OCI-LY3 (cell line): ENCODE data around the gene CHST11.

ENCODE experiments used
- H2AFZ ChIP-seq: fragments of 200-600, 300-600 bp; shearing (Covaris generic); 2 replicates; pipeline ENCODE4 v1.6.0; 2014; ENCODE audit warnings: antibody characterized with exemption, low read depth, low read length
- H3K27ac ChIP-seq: fragments of 200-600, 300-600 bp; sonication (generic); 2 replicates; pipeline ENCODE4 v1.5.1; 2014; ENCODE audit warnings: mild to moderate bottlenecking, low read length, moderate library complexity, mixed read lengths
- H3K27me3 ChIP-seq: fragments of 200-600, 300-600 bp; sonication (generic); 2 replicates; pipeline ENCODE4 v1.6.1; 2014; ENCODE audit warnings: low read depth, low read length, mixed read lengths
- H3K36me3 ChIP-seq: fragments of 200-600, 300-600 bp; sonication (generic); replicated peaks from 2 replicates; pipeline ENCODE3; 2014; ENCODE audit warnings: low read depth, low read length, mixed read lengths
- H3K4me1 ChIP-seq: fragments of 300-600, 200-600 bp; sonication (generic); 2 replicates; pipeline ENCODE4 v1.6.1; 2014; ENCODE audit warnings: low read length, mixed read lengths
- H3K4me2 ChIP-seq: fragments of 200-600, 300-600 bp; sonication (generic); 2 replicates; pipeline ENCODE4 v1.6.1; 2014; ENCODE audit warnings: low read length, mixed read lengths
- H3K4me3 ChIP-seq: fragments of 300-600, 200-600 bp; sonication (generic); 2 replicates; pipeline ENCODE4 v1.5.1; 2014; ENCODE audit warnings: antibody characterized with exemption, mild to moderate bottlenecking, low read length, moderate library complexity
- H3K79me2 ChIP-seq: fragments of 300-600, 200-600 bp; shearing (Covaris generic); 2 replicates; pipeline ENCODE4 v1.6.1; 2014; ENCODE audit warnings: mild to moderate bottlenecking, low read length, mixed read lengths
- H3K9ac ChIP-seq: fragments of 300-600, 200-600 bp; shearing (Covaris generic); 2 replicates; pipeline ENCODE4 v1.6.0; 2014; ENCODE audit warnings: mild to moderate bottlenecking, low read length, moderate library complexity
- H3K9me3 ChIP-seq: fragments of 200-600, 300-600 bp; shearing (Covaris generic); 2 replicates; pipeline ENCODE4 v1.6.1; 2014; ENCODE audit warnings: low read length, mixed read lengths; ENCODE audit not compliant: insufficient read depth
- H4K20me1 ChIP-seq: fragments of 200-600, 300-600 bp; sonication (generic); 2 replicates; pipeline ENCODE4 v1.6.1; 2016; ENCODE audit warnings: low read length, mixed read lengths; ENCODE audit not compliant: insufficient read depth
- EZH2phosphoT487 ChIP-seq: fragments of 200-600 bp; shearing (Covaris generic); IDR thresholded peaks from 2 replicates; pipeline ENCODE4 v1.6.1; 2018; ENCODE audit warnings: antibody characterized with exemption, mixed run types, low read depth
- TF ChIP-seq, protein P1 (sequence below): fragments of 200-600, 300-600 bp; sonication (generic); IDR thresholded peaks from 2 replicates; pipeline ENCODE4 v1.5.1; 2014; ENCODE audit warnings: antibody characterized with exemption, low read length, low read depth

CHST11 gene

DNA sequence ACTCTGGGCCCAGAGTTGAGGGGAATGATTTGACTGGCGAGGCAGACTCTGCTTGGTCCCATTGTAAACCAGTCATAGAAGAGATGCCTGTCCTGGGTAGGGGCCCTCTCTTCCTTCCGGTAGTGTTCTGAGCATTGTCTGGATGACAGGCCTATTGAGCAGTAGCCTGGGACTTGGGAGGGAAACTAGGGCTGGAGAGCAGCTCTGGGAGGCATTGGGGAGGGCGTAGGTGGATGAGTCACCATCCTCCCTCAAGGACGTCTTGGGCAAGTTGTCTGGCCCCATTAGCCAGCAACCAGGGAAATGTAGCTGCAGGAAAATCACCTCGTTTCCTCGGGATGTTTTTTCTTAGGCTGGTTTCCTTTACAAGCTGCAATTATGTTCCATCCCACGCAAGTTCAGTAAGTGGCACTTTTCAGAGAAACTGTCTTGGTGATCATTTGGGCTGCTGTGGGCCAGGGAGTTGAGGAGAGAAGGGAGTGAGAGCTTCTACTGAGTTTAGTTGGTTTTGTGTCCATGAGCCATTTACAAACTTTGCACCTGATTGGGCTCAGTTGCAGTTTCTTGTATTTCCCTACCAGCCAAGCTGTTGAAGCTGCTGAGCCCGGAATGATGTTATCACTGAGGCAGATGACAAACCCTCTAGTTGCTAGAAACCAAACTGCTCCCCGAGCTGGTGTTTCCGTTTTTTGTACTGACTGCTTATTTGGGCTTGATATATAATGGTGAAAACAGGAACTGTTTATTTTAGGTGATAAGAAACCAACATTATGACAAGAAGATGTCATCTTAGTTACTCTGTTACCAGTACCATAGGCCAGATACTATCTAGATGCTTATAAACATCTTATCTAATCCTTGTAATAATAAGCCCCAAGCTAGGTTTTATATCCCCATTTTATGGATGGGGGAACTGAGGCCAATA is 147.6 kb downstream of the CHST11 start:
- peak overlapping the region; percentile 41 for H3K4me2 ChIP-seq
- no peak overlapping the region for H3K9ac ChIP-seq
- H3K27me3 ChIP-seq: no peaks in the 10 kb centered on the region
- H3K4me3 ChIP-seq: no peak overlapping the region
- no peak overlapping the region for H2AFZ ChIP-seq
- H3K4me1 ChIP-seq: peaks cover 14% of the 10 kb centered on the region
- no peaks in the 10 kb centered on the region for H3K36me3 ChIP-seq
- no peak for TF ChIP-seq EZH2phosphoT487
- TF ChIP-seq, protein P1, sequence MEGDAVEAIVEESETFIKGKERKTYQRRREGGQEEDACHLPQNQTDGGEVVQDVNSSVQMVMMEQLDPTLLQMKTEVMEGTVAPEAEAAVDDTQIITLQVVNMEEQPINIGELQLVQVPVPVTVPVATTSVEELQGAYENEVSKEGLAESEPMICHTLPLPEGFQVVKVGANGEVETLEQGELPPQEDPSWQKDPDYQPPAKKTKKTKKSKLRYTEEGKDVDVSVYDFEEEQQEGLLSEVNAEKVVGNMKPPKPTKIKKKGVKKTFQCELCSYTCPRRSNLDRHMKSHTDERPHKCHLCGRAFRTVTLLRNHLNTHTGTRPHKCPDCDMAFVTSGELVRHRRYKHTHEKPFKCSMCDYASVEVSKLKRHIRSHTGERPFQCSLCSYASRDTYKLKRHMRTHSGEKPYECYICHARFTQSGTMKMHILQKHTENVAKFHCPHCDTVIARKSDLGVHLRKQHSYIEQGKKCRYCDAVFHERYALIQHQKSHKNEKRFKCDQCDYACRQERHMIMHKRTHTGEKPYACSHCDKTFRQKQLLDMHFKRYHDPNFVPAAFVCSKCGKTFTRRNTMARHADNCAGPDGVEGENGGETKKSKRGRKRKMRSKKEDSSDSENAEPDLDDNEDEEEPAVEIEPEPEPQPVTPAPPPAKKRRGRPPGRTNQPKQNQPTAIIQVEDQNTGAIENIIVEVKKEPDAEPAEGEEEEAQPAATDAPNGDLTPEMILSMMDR: no peak
- H3K27ac ChIP-seq: peak overlapping the region; percentile 33; the same call in 1 of the 2 replicates
- no peaks in the 10 kb centered on the region for H3K79me2 ChIP-seq
- H4K20me1 ChIP-seq: no peaks in the 10 kb centered on the region
- H3K9me3 ChIP-seq: no peaks in the 10 kb centered on the region

DNA sequence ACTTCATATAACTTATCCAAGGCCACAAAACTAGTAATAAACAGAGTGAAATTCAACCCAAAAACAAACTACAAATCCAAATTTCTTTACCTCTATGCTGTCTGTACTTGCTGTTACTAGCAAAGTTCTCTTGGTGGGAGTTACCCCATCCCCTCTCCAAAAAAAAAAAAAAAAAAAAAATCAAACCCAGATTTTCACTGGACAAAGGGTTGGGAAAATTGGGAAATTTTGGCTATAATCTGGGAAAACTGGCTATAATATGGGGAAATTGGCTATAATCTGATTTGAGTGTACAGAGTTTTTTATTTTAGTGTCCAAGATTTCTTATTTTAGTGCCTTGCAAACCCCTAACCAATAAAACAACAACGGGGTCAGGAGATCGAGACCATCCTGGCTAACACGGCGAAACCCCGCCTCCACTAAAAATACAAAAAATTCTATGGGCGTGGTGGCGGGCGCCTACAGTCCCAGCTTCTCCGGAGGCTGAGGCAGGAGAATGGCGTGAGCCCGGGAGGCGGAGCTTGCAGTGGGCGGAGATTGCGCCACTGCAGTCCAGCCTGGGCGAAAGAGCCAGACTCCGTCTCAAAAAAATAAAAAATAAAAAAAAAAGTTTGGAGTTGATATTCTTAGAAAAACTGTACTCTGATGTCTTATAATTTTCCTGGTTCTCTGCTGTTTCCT is 148.4 kb downstream of the CHST11 start:
- TF ChIP-seq, protein P1: no peak
- TF ChIP-seq EZH2phosphoT487: no peak
- no peaks in the 10 kb centered on the region for H4K20me1 ChIP-seq
- H3K4me3 ChIP-seq: no peak overlapping the region
- no peak overlapping the region for H3K27ac ChIP-seq
- H3K27me3 ChIP-seq: no peaks in the 10 kb centered on the region
- H3K79me2 ChIP-seq: no peaks in the 10 kb centered on the region
- peak overlapping the region; percentile 41; the same call in 1 of the 2 replicates for H3K4me2 ChIP-seq
- H3K9ac ChIP-seq: no peak overlapping the region
- no peaks in the 10 kb centered on the region for H3K36me3 ChIP-seq
- H2AFZ ChIP-seq: no peak overlapping the region
- peaks cover 14% of the 10 kb centered on the region for H3K4me1 ChIP-seq
- H3K9me3 ChIP-seq: no peaks in the 10 kb centered on the region

DNA sequence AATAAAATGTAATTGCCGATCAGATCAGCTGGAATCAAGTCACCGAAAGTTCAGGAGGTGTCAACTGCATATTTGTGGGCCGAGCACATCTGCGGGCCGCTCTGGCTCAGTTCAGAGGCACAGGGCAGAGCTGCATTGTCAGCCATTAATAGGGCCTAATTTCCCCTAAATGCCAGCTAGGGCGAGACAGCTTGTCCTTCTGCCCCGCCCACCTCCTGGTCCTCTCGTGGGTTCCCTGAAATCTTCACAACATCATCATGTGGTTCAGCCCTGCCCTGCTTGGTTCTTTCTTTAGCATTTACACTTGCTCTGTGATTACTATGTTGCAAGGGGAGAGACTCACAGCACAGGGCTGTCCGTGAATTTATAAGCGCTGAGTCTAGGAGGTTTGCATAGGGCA is 148.9 kb downstream of the CHST11 start:
- no peaks in the 10 kb centered on the region for H4K20me1 ChIP-seq
- TF ChIP-seq, protein P1: no peak
- no peak for TF ChIP-seq EZH2phosphoT487
- H3K4me2 ChIP-seq: no peak overlapping the region
- no peaks in the 10 kb centered on the region for H3K36me3 ChIP-seq
- H3K4me1 ChIP-seq: peaks cover 14% of the 10 kb centered on the region
- no peak overlapping the region for H3K27ac ChIP-seq
- H3K79me2 ChIP-seq: no peaks in the 10 kb centered on the region
- no peak overlapping the region for H3K4me3 ChIP-seq
- H3K9ac ChIP-seq: no peak overlapping the region
- H3K27me3 ChIP-seq: no peaks in the 10 kb centered on the region
- H3K9me3 ChIP-seq: no peaks in the 10 kb centered on the region
- H2AFZ ChIP-seq: no peak overlapping the region

DNA sequence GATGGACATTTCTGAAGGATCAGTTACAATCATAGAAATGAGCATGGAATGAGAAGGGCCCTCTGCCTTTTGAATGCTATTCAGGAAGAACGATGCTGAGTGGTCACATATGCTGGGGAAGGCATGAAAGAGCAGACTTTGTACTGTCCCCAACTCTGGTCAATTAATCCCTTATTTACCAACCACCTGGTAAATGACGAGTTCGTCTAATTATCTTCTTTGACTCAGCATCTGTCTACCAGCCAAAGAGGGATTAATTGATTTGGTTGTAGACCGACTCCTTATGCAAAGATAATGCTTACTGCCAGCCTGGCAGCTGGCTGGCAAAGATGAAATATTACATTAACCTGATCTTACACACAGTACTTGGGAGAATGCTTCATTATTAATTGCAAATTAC is 152.2 kb downstream of the CHST11 start:
- Histone ChIP-seq H4K20me1 (no peaks in the 10 kb centered on the region), H3K36me3 (no peaks in the 10 kb centered on the region), H3K4me2 (no peak overlapping the region), H3K27ac (no peak overlapping the region), H2AFZ (no peak overlapping the region), H3K9me3 (no peaks in the 10 kb centered on the region), H3K79me2 (no peaks in the 10 kb centered on the region), H3K9ac (no peak overlapping the region), H3K27me3 (no peaks in the 10 kb centered on the region), H3K4me1 (peaks cover 19% of the 10 kb centered on the region), H3K4me3 (no peak overlapping the region)
- TF ChIP-seq EZH2phosphoT487: no peak
- TF ChIP-seq, protein P1: no peak
